Posterior vena cava (tissue), 2 donors: ENCODE results near the gene TC2N. TPM values are rescaled to one million over a fixed set of nuclear protein-coding genes. Genes with fewer than 3 reads are reported as not detected.
"Not testable (repeated sequence)": the region's sequence is repeated elsewhere in the genome, so short reads cannot be mapped to it uniquely, and the experiment has no call there.

Experiments used
- DNase-seq: peaks from one replicate; pipeline ENCODE4 v3.0.0-alpha.2; 2020; ENCODE audit warnings: low spot score
- intact Hi-C, 2 donors: fragments of 100-400 bp; cut with DNase I; formaldehyde crosslinking; loops; one replicate each; pipeline versions ENCODE4 v1.14.1 to v1.14.2; 2022 to 2023
- total RNA-seq, 2 donors: library from RNA; stranded (reverse); fragmentation: NEBNext Ultra II Directional; extraction: Animal tissue kit (Norgen Biotek cat#: 25700); gene quantifications; one replicate each; pipeline ENCODE4 v1.2.1, GENCODE V29; 2021
- donor health status: DM: yes; HTN: yes; CAD: no.
- donor health status: DM: yes; HTN: yes; CAD: no.

TC2N gene
- total RNA-seq, 2 donors from 2014 or later: 12.7 to 28.3 TPM

DNA sequence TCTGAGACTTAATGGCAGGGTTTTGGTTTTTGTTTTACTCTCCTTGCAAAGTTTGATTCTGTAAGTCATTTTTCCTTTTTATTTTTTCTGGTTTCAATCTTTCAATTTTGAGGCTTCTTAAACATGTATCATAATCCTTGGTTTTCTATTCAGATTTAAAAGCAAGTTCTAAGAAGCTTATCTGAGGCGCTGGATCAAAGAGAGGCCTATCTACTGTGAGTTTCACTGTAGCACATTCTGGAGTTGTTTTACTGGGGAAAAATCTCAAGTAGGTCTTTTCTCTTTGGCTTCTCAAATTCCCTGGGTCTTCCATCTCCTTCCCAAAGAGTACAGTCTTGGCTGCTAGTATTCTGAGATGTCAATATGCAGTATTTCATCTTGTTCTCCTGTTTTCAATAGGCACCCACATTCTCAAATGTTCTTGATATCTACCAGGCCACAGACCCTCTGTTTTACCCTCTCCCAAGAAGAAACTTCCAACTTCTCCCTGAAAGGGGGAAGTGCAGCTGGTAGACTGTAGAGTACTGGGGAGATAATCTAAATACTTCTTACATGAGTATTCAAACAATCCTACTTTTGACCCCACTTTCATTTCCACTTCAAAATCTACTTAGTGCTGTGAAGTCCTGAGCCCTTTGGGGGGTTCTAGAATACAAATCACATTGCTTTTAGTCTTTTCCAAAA, 124.6 kb downstream of the TC2N start:
- DNase-seq: no peak

DNA sequence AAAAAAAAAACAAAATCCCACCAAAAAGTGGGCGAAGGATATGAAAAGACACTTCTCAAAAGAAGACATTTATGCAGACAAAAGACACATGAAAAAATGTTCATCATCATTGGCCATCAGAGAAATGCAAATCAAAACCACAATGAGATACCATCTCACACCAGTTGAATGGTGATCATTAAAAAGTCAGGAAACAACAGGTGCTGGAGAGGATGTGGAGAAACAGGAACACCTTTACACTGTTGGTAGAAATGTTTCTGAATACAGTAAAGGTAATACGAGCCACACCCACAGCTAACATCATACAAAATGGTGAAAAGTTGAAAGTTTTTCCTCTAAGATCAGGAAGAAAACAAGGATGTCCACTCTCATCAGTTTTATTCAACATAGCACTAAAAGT, 127.5 kb downstream of the TC2N start:
- intact Hi-C loops, DNase-seq: not testable (repeated sequence)

More for the DNA sequence above, 124.6 kb downstream of the TC2N start:
- intact Hi-C loops: no loop called here

DNA sequence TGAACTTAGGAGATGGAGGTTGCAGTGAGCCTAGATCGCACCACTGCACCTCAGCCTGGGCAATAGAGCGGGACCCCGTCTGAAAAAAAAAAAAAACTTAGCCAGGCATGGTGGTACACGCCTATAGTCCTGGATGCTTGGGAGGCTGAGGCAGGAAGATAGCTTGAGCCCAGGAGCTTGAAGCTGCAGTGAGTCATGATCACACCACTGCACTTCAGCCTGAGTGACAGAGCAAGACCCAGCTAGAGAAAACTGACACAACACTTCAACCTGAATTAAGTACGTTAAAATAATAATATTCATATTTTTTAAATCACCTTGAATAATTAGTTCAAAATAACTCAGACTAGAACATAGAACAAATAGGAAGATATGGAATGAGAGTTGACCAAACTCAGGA, 129.7 kb downstream of the TC2N start:
- DNase-seq: no peak
- intact Hi-C loops: no loop called here

DNA sequence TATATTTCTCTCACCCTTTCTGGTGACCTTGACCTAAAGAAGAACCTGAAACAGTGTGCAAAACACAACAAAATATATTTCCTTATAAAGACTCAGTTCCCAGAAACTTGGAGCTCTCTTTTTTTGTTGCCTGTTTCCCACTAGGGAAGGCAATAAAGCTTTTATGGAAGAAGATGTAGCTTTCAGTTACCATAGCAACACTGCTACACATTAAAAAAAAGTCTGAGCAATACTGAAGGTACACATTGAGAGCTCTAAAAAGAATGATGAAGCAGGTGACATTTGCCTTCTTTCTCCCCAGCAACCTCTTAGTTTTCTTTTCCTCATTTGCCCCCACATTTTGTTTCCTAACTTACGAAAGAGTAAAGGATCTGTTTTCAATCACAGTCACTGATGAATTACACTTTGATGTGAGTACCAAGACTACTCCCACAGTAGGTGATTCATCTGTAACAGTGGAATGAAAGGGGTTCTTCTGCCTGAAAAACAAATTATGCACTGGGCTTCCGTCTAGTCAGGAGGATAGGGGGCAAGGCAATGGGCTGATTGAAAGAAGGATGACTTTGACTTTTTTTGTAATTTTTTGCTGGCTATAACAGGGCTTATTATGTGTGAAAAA, 134.4 kb downstream of the TC2N start:
- no peak for DNase-seq
- intact Hi-C loops: no loop called here

DNA sequence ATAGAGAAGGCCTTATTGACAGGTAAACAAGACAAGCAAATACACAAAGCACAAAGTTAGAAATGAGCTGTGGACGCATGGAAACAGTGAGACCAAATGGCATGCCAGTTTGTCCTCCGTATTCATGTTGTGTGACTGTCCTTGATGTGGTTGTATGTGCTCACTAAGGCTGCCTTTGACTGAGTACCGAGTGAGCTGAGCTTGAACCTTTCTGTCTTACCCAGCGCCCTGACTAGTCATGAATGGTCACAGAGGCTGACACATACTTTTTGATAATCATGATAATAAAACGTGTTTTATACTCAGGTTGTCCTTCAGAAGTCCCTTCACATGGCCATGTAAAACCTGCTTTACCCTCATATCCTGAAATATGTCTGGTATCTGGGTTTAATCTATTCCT, 134.9 kb downstream of the TC2N start:
- intact Hi-C loops: no loop called here
- DNase-seq: no peak

DNA sequence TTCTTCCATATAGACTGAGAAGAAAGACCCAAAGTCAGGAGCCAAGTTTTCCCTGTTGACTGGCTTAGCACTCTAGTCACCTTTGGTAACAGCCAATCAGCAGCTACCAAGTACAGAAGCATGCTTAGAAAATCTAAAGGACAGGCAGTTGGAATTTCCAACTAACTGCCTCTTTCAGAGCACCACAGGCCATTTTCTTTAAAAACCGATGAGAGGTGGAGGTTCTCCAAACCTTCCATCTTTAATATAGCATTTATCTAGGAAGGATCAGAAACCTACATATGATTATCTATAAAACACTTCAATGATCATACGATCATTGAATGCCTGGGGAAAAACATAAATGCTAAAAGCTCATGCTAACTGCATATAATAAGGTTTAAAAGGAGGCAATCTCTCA, 135.3 kb downstream of the TC2N start, which contains the start of gene CATSPERB:
Gene CATSPERB (minus strand): TSS at position 101 of the 400 bp plus-strand sequence. CDS start 2,607 bp downstream, outside the sequence.
- intact Hi-C loops: no loop called here

DNA sequence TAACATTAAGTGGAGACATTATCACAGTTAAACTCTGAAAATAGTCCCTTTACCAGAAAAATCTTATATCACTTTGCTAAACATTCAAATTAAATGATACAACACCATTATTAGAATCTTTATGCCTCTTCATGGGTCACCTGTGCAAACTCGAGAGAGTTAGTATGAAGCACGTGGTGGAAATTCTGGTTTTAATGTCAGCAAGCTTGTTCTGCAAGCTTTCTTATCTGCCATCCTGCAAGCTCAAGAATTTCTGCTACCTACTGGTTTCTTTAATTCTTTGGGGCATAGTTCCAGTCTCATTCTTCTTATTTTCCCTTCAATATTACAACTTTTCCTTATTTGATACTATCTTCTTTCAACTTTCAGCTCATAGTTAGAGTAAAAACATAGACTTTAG, 136.3 kb downstream of the TC2N start:
- DNase-seq: no peak
- intact Hi-C loops: no loop called here

More for the DNA sequence above, 135.3 kb downstream of the TC2N start, which contains the start of gene CATSPERB:
- no peak for DNase-seq

DNA sequence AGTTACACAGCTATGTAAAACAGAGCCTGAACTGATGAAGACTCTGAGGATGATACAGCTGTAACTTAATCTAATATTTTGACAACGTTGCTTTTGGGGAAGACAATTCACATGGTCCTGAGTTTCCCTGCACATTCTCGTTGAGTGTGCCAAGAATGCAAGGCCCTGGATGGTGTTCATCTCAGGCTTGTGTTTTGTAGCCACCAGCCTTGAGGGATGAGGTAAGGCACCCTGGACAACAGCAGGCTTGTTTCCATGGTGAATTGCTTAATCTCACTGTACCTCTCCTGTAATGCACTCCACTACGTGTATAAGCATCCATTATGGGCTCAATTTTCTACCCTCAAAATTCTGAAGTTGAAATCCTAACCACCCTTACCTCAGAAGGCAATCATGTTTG, 137.6 kb downstream of the TC2N start:
- intact Hi-C loops: no loop called here
- no peak for DNase-seq

Other genes starting within 250 kb of the TC2N start
- gene CATSPERB, start 135.4 kb downstream of the TC2N start, total RNA-seq: 1 to 10 TPM; 1.2 to 2.4 TPM
- 100 to 1,000 TPM; 105 to 186 TPM for gene FBLN5, start 80.2 kb upstream of the TC2N start, total RNA-seq
- gene TRIP11, start 172.5 kb upstream of the TC2N start, total RNA-seq: 10 to 100 TPM; 51.2 to 53.2 TPM
- gene ATXN3, start 239.0 kb upstream of the TC2N start, total RNA-seq: 10 to 100 TPM; 45.1 to 48.4 TPM